Measurements from ENCODE around the gene UBE2J2. TPM values are rescaled to one million over a fixed set of nuclear protein-coding genes. Genes with fewer than 3 reads are reported as not detected.
A peak's percentile ranks its signal among the peaks of the same experiment; 100 is the strongest.

Gene UBE2J2
- total and polyA plus RNA-seq, 2 of the 13 experiments (the other 11 are each of a cell fraction or from before 2014, with no cell fraction given): 25.4 to 29.4 TPM

DNA sequence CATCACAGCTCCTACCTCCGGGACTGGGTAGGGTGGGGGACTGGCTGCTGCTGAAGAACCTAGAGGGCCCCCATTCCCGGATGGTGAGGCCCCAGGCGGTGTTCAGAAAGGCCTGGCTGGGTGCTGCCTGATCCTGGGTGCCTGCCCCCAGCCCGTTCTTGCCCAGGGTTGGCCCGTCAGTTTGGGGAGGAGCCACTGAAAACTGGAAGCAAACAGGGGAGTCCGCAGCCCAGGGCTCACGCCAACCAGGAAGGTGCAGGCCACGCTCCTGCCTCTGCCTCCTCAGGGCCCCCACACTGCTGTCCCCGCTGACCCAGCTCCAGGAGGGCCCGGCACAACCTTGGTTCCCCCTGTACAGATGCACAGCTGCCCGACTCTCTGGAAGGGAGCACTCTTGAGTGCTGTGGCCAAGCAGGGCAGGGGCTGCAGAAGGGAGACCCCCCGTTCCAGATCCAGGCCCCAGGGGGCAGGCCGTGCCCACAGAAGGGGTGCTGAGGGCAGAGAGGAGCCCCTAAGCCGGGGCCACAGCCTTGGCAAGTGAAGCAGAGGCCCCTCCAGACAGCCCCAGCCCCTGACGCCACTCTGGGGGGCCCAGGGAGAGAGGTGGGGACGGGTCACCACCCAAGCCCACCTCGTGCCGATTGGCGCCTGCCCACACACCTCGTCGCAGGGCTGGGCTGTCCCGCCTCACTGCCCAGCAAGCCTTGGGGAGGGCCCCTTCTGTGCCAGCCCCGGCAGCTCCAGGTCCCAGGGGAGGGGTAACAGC lies 32.6 kb downstream of the UBE2J2 start (continued):
- TF ChIP-seq, protein P1, sequence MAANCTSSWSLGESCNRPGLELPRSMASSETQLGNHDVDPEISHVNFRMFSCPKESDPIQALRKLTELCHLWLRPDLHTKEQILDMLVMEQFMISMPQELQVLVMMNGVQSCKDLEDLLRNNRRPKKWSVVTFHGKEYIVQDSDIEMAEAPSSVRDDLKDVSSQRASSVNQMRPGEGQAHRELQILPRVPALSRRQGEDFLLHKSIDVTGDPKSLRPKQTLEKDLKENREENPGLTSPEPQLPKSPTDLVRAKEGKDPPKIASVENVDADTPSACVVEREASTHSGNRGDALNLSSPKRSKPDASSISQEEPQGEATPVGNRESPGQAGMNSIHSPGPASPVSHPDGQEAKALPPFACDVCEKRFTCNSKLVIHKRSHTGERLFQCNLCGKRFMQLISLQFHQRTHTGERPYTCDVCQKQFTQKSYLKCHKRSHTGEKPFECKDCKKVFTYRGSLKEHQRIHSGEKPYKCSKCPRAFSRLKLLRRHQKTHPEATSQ (CRISPR knock-in tag; IDR thresholded peaks at IDR 0.05; ENCODE audit: borderline replicate concordance): no peak
- TF ChIP-seq PTBP1 (IDR thresholded peaks at IDR 0.05; ENCODE audit: low read depth, low read length, poor library complexity, severe bottlenecking) (no peak), PHF20 (CRISPR knock-in tag; IDR thresholded peaks at IDR 0.05) (0 out of 2 replicates have a peak, but pooled peaks have one; percentile 26), HNRNPL (IDR thresholded peaks at IDR 0.05; ENCODE audit: low read depth, low read length) (0 out of 2 replicates have a peak, but pooled peaks have one; percentile 67), ELF1 (CRISPR knock-in tag; IDR thresholded peaks at IDR 0.05) (peak; percentile 57), PRPF4 (IDR thresholded peaks at IDR 0.05; ENCODE audit: low read depth, low read length, poor library complexity, severe bottlenecking) (no peak), SAP130 (CRISPR knock-in tag; IDR thresholded peaks at IDR 0.05; ENCODE audit: low read depth) (peak; percentile 74), SP5 (CRISPR knock-in tag; IDR thresholded peaks at IDR 0.05; ENCODE audit: borderline replicate concordance, low read depth) (no peak), FOXP1 (IDR thresholded peaks at IDR 0.05) (no peak), FOXP1 (CRISPR knock-in tag; IDR thresholded peaks at IDR 0.05) (no peak), ZNF776 (CRISPR knock-in tag; IDR thresholded peaks at IDR 0.05) (no peak)
- TF ChIP-seq, protein P2, sequence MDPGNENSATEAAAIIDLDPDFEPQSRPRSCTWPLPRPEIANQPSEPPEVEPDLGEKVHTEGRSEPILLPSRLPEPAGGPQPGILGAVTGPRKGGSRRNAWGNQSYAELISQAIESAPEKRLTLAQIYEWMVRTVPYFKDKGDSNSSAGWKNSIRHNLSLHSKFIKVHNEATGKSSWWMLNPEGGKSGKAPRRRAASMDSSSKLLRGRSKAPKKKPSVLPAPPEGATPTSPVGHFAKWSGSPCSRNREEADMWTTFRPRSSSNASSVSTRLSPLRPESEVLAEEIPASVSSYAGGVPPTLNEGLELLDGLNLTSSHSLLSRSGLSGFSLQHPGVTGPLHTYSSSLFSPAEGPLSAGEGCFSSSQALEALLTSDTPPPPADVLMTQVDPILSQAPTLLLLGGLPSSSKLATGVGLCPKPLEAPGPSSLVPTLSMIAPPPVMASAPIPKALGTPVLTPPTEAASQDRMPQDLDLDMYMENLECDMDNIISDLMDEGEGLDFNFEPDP (CRISPR knock-in tag; conservative IDR thresholded peaks at IDR 0.05): 0 out of 2 replicates have a peak, but pooled peaks have one; percentile 39
- TF ChIP-seq, protein P3, sequence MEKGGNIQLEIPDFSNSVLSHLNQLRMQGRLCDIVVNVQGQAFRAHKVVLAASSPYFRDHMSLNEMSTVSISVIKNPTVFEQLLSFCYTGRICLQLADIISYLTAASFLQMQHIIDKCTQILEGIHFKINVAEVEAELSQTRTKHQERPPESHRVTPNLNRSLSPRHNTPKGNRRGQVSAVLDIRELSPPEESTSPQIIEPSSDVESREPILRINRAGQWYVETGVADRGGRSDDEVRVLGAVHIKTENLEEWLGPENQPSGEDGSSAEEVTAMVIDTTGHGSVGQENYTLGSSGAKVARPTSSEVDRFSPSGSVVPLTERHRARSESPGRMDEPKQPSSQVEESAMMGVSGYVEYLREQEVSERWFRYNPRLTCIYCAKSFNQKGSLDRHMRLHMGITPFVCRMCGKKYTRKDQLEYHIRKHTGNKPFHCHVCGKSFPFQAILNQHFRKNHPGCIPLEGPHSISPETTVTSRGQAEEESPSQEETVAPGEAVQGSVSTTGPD (CRISPR knock-in tag; IDR thresholded peaks at IDR 0.05): no peak
- TF ChIP-seq, protein P4, sequence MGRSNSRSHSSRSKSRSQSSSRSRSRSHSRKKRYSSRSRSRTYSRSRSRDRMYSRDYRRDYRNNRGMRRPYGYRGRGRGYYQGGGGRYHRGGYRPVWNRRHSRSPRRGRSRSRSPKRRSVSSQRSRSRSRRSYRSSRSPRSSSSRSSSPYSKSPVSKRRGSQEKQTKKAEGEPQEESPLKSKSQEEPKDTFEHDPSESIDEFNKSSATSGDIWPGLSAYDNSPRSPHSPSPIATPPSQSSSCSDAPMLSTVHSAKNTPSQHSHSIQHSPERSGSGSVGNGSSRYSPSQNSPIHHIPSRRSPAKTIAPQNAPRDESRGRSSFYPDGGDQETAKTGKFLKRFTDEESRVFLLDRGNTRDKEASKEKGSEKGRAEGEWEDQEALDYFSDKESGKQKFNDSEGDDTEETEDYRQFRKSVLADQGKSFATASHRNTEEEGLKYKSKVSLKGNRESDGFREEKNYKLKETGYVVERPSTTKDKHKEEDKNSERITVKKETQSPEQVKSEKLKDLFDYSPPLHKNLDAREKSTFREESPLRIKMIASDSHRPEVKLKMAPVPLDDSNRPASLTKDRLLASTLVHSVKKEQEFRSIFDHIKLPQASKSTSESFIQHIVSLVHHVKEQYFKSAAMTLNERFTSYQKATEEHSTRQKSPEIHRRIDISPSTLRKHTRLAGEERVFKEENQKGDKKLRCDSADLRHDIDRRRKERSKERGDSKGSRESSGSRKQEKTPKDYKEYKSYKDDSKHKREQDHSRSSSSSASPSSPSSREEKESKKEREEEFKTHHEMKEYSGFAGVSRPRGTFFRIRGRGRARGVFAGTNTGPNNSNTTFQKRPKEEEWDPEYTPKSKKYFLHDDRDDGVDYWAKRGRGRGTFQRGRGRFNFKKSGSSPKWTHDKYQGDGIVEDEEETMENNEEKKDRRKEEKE (IDR thresholded peaks at IDR 0.05): no peak
- TF ChIP-seq, protein P5, sequence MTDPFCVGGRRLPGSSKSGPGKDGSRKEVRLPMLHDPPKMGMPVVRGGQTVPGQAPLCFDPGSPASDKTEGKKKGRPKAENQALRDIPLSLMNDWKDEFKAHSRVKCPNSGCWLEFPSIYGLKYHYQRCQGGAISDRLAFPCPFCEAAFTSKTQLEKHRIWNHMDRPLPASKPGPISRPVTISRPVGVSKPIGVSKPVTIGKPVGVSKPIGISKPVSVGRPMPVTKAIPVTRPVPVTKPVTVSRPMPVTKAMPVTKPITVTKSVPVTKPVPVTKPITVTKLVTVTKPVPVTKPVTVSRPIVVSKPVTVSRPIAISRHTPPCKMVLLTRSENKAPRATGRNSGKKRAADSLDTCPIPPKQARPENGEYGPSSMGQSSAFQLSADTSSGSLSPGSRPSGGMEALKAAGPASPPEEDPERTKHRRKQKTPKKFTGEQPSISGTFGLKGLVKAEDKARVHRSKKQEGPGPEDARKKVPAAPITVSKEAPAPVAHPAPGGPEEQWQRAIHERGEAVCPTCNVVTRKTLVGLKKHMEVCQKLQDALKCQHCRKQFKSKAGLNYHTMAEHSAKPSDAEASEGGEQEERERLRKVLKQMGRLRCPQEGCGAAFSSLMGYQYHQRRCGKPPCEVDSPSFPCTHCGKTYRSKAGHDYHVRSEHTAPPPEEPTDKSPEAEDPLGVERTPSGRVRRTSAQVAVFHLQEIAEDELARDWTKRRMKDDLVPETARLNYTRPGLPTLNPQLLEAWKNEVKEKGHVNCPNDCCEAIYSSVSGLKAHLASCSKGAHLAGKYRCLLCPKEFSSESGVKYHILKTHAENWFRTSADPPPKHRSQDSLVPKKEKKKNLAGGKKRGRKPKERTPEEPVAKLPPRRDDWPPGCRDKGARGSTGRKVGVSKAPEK (CRISPR knock-in tag; IDR thresholded peaks at IDR 0.05; ENCODE audit: borderline replicate concordance): no peak

All from HepG2 (cell line).